HEK293 (cell line): ENCODE data around the gene C11orf98.
A peak's percentile ranks its signal among the peaks of the same experiment; 100 is the strongest.
"Not testable (repeated sequence)": the region's sequence is repeated elsewhere in the genome, so short reads cannot be mapped to it uniquely, and the experiment has no call there.

Experiments
- CTCF ChIA-PET: fragments of 350-600 bp; formaldehyde crosslinking; extraction: SDS; loops from one replicate; lab custom pipeline; 2021; ENCODE audit warnings: antibody characterized with exemption; lab: Yijun Ruan, JAX
- POLR2A ChIA-PET: fragments of 300-600 bp; formaldehyde crosslinking; extraction: SDS; loops from one replicate; lab custom pipeline; 2020; ENCODE audit warnings: antibody characterized with exemption, inconsistent platforms; lab: Yijun Ruan, JAX
- H3K27ac ChIP-seq: fragments of 200-500 bp; sonication (Bioruptor generic); 2 replicates; pipeline ENCODE4 v1.5.1; 2014; ENCODE audit warnings: low read depth, low read length, control low read depth, inconsistent platforms; ENCODE audit errors: extremely low read depth
- H3K36me3 ChIP-seq, 2 experiments: fragments of 200-500 bp in 1 of 2; sonication (Bioruptor generic) in 1 of 2; 1 replicate in 1 of 2; 2 replicates in 1 of 2; pipeline ENCODE4 v1.5.1; 2014 to 2017; ENCODE audit warnings: inconsistent platforms in 2 of 2, low read length in 2 of 2; ENCODE audit not compliant: control insufficient read depth in 2 of 2, insufficient read depth in 1 of 2
- H3K4me1 ChIP-seq: fragments of 200-500 bp; sonication (Bioruptor generic); 2 replicates; pipeline ENCODE4 v1.5.1; 2014; ENCODE audit warnings: mild to moderate bottlenecking, low read length, inconsistent platforms; ENCODE audit not compliant: control insufficient read depth, insufficient read depth
- H3K4me3 ChIP-seq: 2 replicates; pipeline ENCODE4 v1.5.1; 2011; ENCODE audit warnings: low read depth, mild to moderate bottlenecking, control low read depth, low read length, moderate library complexity
- H3K9me3 ChIP-seq: fragments of 200-500 bp; sonication (Bioruptor generic); 2 replicates; pipeline ENCODE4 v1.5.1; 2014; ENCODE audit warnings: low read depth, low read length, inconsistent platforms; ENCODE audit not compliant: control insufficient read depth, insufficient read depth
- MYNN ChIP-seq: fragments of 450-650 bp; formaldehyde crosslinking; IDR thresholded peaks from 2 replicates; pipeline ENCODE4 v1.5.1; 2016; ENCODE audit warnings: missing biosample characterization, missing genetic modification characterization, borderline replicate concordance
- OSR2 ChIP-seq: fragments of 450-650 bp; formaldehyde crosslinking; IDR thresholded peaks from 2 replicates; pipeline ENCODE4 v1.5.1; 2016; ENCODE audit warnings: missing biosample characterization, missing genetic modification characterization
- WT1 ChIP-seq: fragments of 450-650 bp; formaldehyde crosslinking; IDR thresholded peaks from 2 replicates; pipeline ENCODE4 v1.5.1; 2016; ENCODE audit warnings: missing biosample characterization, missing genetic modification characterization
- ZBTB1 ChIP-seq: fragments of 450-650 bp; formaldehyde crosslinking; IDR thresholded peaks from 2 replicates; pipeline ENCODE4 v1.5.1; 2016; ENCODE audit warnings: missing biosample characterization, missing genetic modification characterization
- ZNF175 ChIP-seq: fragments of 450-650 bp; formaldehyde crosslinking; IDR thresholded peaks from 2 replicates; pipeline ENCODE4 v1.5.1; 2016; ENCODE audit warnings: missing biosample characterization, missing genetic modification characterization
- ZNF19 ChIP-seq: fragments of 450-650 bp; formaldehyde crosslinking; IDR thresholded peaks from 2 replicates; pipeline ENCODE4; 2016; ENCODE audit warnings: missing biosample characterization, missing genetic modification characterization, low read depth
- ZNF23 ChIP-seq: fragments of 450-650 bp; formaldehyde crosslinking; IDR thresholded peaks from 2 replicates; pipeline ENCODE4 v1.5.1; 2016; ENCODE audit warnings: missing biosample characterization, missing genetic modification characterization, borderline replicate concordance
- ZNF350 ChIP-seq: fragments of 450-650 bp; formaldehyde crosslinking; IDR thresholded peaks from 2 replicates; pipeline ENCODE4 v1.5.0; 2017; ENCODE audit warnings: missing biosample characterization, mild to moderate bottlenecking, missing genetic modification characterization
- ZNF416 ChIP-seq: fragments of 450-650 bp; formaldehyde crosslinking; IDR thresholded peaks from 2 replicates; pipeline ENCODE4 v1.5.1; 2016; ENCODE audit warnings: missing biosample characterization, missing genetic modification characterization
- ZNF433 ChIP-seq: fragments of 450-650 bp; formaldehyde crosslinking; IDR thresholded peaks from 2 replicates; pipeline ENCODE4 v1.5.1; 2016; ENCODE audit warnings: missing biosample characterization, missing genetic modification characterization, low read depth
- ZNF514 ChIP-seq: fragments of 450-650 bp; formaldehyde crosslinking; IDR thresholded peaks from 2 replicates; pipeline ENCODE4 v1.5.1; 2016; ENCODE audit warnings: missing biosample characterization, missing genetic modification characterization
- ZNF624 ChIP-seq: fragments of 450-650 bp; formaldehyde crosslinking; IDR thresholded peaks from 2 replicates; pipeline ENCODE4 v1.5.1; 2017; ENCODE audit warnings: missing biosample characterization, missing genetic modification characterization
- ZNF664 ChIP-seq: fragments of 450-650 bp; formaldehyde crosslinking; IDR thresholded peaks from 2 replicates; pipeline ENCODE4 v1.5.1; 2016; ENCODE audit warnings: missing biosample characterization, missing genetic modification characterization
- TF ChIP-seq, protein P1 (sequence below): fragments of 450-650 bp; formaldehyde crosslinking; IDR thresholded peaks from 2 replicates; pipeline ENCODE4 v1.5.1; 2016; ENCODE audit warnings: missing biosample characterization, missing genetic modification characterization
- TF ChIP-seq, protein P2 (sequence below): fragments of 450-650 bp; formaldehyde crosslinking; IDR thresholded peaks from 2 replicates; pipeline ENCODE4 v1.5.1; 2016; ENCODE audit warnings: missing biosample characterization, missing genetic modification characterization
- TF ChIP-seq, protein P3 (sequence below): fragments of 450-650 bp; formaldehyde crosslinking; IDR thresholded peaks from 2 replicates; pipeline ENCODE4 v1.5.1; 2016; ENCODE audit warnings: missing biosample characterization, missing genetic modification characterization
- TF ChIP-seq, protein P4 (sequence below): fragments of 450-650 bp; formaldehyde crosslinking; IDR thresholded peaks from 2 replicates; pipeline ENCODE4 v1.5.1; 2017; ENCODE audit warnings: missing biosample characterization, missing genetic modification characterization
- TF ChIP-seq, protein P5 (sequence below): fragments of 450-650 bp; formaldehyde crosslinking; IDR thresholded peaks from 2 replicates; pipeline ENCODE4 v1.5.1; 2016; ENCODE audit warnings: missing biosample characterization, missing genetic modification characterization, low read depth

Gene C11orf98

DNA sequence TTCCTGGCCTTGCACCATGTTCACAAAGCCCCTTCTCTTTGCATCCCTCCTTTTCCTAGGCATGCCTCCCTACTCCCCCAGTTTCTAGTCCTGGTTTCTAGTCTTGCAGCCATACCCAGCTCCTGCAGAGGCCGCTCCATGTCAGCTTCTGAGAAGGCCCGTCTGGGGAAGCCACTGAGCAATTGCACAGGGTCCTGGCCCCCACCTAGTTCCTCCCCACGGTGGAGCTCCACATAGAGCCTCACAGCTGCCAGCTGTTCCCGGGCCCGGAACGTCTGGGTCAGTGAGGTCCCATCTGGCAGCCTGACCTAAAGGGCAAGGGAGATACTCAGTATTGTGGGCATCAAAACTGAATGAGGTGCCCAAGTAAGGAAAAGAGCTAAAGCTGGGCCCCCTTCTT, 11.7 kb upstream of the C11orf98 start:
- Histone ChIP-seq H3K9me3 (no peaks in the 10 kb centered on the region), H3K4me3 (no peak overlapping the region), H3K36me3 (peaks cover 3 to 44% of the 10 kb centered on the region in 2 experiments; a peak in 2 of 3 replicates), H3K27ac (0 out of 2 replicates have a peak overlapping the region, but pooled peaks have one; percentile 2), H3K4me1 (peaks cover 8% of the 10 kb centered on the region)
- ChIA-PET CTCF (interaction anchor here (0.5 to 3.0 kb wide), 7 partner anchors 11 to 214 kb away, joined by 3 to 10 read pairs (median 4); partner anchors contain the start of genes C11orf98 and CSKMT), POLR2A (interaction anchor here (0.8 to 7.2 kb wide), 9 partner anchors 10 to 111 kb away, joined by 3 to 67 read pairs (median 5); partner anchors contain the start of genes B3GAT3, C11orf98, CSKMT and EEF1G)
- TF ChIP-seq, protein P1, sequence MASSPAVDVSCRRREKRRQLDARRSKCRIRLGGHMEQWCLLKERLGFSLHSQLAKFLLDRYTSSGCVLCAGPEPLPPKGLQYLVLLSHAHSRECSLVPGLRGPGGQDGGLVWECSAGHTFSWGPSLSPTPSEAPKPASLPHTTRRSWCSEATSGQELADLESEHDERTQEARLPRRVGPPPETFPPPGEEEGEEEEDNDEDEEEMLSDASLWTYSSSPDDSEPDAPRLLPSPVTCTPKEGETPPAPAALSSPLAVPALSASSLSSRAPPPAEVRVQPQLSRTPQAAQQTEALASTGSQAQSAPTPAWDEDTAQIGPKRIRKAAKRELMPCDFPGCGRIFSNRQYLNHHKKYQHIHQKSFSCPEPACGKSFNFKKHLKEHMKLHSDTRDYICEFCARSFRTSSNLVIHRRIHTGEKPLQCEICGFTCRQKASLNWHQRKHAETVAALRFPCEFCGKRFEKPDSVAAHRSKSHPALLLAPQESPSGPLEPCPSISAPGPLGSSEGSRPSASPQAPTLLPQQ: no peak
- TF ChIP-seq, protein P2, sequence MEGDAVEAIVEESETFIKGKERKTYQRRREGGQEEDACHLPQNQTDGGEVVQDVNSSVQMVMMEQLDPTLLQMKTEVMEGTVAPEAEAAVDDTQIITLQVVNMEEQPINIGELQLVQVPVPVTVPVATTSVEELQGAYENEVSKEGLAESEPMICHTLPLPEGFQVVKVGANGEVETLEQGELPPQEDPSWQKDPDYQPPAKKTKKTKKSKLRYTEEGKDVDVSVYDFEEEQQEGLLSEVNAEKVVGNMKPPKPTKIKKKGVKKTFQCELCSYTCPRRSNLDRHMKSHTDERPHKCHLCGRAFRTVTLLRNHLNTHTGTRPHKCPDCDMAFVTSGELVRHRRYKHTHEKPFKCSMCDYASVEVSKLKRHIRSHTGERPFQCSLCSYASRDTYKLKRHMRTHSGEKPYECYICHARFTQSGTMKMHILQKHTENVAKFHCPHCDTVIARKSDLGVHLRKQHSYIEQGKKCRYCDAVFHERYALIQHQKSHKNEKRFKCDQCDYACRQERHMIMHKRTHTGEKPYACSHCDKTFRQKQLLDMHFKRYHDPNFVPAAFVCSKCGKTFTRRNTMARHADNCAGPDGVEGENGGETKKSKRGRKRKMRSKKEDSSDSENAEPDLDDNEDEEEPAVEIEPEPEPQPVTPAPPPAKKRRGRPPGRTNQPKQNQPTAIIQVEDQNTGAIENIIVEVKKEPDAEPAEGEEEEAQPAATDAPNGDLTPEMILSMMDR (tag by site-specific recombination): 0 out of 2 replicates have a peak, but pooled peaks have one; percentile 21

DNA sequence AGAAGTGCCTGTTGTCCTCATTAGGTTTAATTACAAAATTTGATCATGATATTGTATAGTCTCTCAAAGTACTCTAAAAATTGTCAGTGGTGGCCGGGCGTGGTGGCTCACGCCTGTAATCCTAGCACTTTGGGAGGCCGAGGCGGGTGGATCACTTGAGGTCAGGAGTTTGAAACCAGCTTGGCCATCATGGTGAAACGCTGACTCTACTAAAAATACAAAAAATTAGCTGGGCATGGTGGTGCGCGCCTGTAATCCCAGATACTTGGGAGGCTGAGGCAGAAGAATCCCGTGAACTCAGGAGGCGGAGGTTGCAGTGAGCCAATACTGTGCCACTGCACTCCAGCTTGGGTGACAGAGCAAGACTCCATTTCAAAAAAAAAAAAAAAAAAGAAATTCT, 10.4 kb upstream of the C11orf98 start:
- H3K4me1 ChIP-seq, H3K27ac ChIP-seq, H3K4me3 ChIP-seq, H3K9me3 ChIP-seq: not testable (repeated sequence)
- CTCF ChIA-PET: interaction anchor here (0.6 to 3.0 kb wide), 3 partner anchors 10 to 1063 kb away, joined by 3 to 10 read pairs (median 3); partner anchors contain the start of genes C11orf98 and CSKMT
- POLR2A ChIA-PET: interaction anchor here (0.6 to 7.2 kb wide), 7 partner anchors 8 to 706 kb away, joined by 3 to 67 read pairs (median 3); partner anchors contain the start of genes C11orf98, CSKMT and INTS5
- peaks cover 3 to 44% of the 10 kb centered on the region in 2 experiments; a peak in 2 of 3 replicates for H3K36me3 ChIP-seq

DNA sequence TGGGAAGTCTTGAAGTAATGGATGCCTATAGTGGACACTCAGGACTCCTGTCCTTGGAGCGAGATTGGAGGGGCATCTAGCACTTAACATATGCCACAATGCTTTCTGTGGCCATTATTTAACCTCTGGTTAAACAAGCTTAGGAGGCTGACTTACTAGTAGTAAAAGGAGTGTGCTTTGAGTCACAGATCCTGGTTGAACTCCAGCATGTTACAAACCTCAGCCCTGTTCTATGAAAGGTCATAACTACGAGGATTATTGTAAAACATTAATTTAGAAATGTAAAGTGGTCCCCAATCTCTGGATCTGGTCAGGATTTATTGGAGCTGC, 8.2 kb upstream of the C11orf98 start:
- peaks cover 8% of the 10 kb centered on the region for H3K4me1 ChIP-seq
- POLR2A ChIA-PET: interaction anchor here (0.6 to 7.2 kb wide), 12 partner anchors 8 to 279 kb away, joined by 3 to 72 read pairs (median 7); partner anchors contain the start of genes B3GAT3, BSCL2, C11orf98 and CSKMT
- peaks cover 3 to 51% of the 10 kb centered on the region in 2 experiments; a peak in 2 of 3 replicates for H3K36me3 ChIP-seq
- H3K9me3 ChIP-seq: no peaks in the 10 kb centered on the region
- no peak overlapping the region for H3K4me3 ChIP-seq
- TF ChIP-seq ZNF624 (tag by site-specific recombination): no peak
- TF ChIP-seq ZBTB1 (tag by site-specific recombination): no peak
- TF ChIP-seq, protein P3, sequence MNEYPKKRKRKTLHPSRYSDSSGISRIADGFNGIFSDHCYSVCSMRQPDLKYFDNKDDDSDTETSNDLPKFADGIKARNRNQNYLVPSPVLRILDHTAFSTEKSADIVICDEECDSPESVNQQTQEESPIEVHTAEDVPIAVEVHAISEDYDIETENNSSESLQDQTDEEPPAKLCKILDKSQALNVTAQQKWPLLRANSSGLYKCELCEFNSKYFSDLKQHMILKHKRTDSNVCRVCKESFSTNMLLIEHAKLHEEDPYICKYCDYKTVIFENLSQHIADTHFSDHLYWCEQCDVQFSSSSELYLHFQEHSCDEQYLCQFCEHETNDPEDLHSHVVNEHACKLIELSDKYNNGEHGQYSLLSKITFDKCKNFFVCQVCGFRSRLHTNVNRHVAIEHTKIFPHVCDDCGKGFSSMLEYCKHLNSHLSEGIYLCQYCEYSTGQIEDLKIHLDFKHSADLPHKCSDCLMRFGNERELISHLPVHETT (tag by site-specific recombination): no peak
- TF ChIP-seq ZNF416 (tag by site-specific recombination): no peak
- TF ChIP-seq ZNF433 (tag by site-specific recombination): no peak
- TF ChIP-seq ZNF175: no peak
- no peak for TF ChIP-seq OSR2 (tag by site-specific recombination)
- TF ChIP-seq ZNF350: no peak
- TF ChIP-seq, protein P4, sequence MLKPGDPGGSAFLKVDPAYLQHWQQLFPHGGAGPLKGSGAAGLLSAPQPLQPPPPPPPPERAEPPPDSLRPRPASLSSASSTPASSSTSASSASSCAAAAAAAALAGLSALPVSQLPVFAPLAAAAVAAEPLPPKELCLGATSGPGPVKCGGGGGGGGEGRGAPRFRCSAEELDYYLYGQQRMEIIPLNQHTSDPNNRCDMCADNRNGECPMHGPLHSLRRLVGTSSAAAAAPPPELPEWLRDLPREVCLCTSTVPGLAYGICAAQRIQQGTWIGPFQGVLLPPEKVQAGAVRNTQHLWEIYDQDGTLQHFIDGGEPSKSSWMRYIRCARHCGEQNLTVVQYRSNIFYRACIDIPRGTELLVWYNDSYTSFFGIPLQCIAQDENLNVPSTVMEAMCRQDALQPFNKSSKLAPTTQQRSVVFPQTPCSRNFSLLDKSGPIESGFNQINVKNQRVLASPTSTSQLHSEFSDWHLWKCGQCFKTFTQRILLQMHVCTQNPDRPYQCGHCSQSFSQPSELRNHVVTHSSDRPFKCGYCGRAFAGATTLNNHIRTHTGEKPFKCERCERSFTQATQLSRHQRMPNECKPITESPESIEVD: no peak
- TF ChIP-seq ZNF664: no peak
- no peak for TF ChIP-seq MYNN (tag by site-specific recombination)
- no peak for TF ChIP-seq ZNF19 (tag by site-specific recombination)
- TF ChIP-seq ZNF23: no peak
- TF ChIP-seq ZNF514 (tag by site-specific recombination): no peak
- TF ChIP-seq, protein P5, sequence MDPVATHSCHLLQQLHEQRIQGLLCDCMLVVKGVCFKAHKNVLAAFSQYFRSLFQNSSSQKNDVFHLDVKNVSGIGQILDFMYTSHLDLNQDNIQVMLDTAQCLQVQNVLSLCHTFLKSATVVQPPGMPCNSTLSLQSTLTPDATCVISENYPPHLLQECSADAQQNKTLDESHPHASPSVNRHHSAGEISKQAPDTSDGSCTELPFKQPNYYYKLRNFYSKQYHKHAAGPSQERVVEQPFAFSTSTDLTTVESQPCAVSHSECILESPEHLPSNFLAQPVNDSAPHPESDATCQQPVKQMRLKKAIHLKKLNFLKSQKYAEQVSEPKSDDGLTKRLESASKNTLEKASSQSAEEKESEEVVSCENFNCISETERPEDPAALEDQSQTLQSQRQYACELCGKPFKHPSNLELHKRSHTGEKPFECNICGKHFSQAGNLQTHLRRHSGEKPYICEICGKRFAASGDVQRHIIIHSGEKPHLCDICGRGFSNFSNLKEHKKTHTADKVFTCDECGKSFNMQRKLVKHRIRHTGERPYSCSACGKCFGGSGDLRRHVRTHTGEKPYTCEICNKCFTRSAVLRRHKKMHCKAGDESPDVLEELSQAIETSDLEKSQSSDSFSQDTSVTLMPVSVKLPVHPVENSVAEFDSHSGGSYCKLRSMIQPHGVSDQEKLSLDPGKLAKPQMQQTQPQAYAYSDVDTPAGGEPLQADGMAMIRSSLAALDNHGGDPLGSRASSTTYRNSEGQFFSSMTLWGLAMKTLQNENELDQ (tag by site-specific recombination): no peak
- TF ChIP-seq WT1 (tag by site-specific recombination): no peak
- CTCF ChIA-PET: interaction anchor here (0.7 to 2.4 kb wide), 5 partner anchors 21 to 280 kb away, joined by 3 to 8 read pairs (median 5); partner anchors contain the start of gene TAF6L
- no peak overlapping the region; the same call in 1 of the 2 replicates for H3K27ac ChIP-seq
